Subcutaneous abdominal adipose tissue (tissue), 5 donors: ENCODE measurements around the gene ENDOU.

Experiments
- H3K27ac ChIP-seq: one replicate; pipeline ENCODE4 v1.7.0; 2013; ENCODE audit warnings: low read depth, mild to moderate bottlenecking, inconsistent platforms, low read length, moderate library complexity
- H3K27me3 ChIP-seq, 5 donors: one replicate each; pipeline ENCODE4 v1.7.0; 2013; ENCODE audit warnings: low read length in 5 of 5, inconsistent platforms in 1 of 5; ENCODE audit not compliant: control insufficient read depth in 5 of 5, insufficient read depth in 4 of 5
- H3K36me3 ChIP-seq, 5 donors: one replicate each; pipeline ENCODE4 v1.7.0; 2013; ENCODE audit warnings: low read length in 5 of 5; ENCODE audit not compliant: control insufficient read depth in 5 of 5, insufficient read depth in 5 of 5
- H3K4me1 ChIP-seq, 5 donors: one replicate each; pipeline ENCODE4 v1.7.0; 2013; ENCODE audit warnings: low read length in 5 of 5, mild to moderate bottlenecking in 3 of 5, moderate library complexity in 1 of 5; ENCODE audit not compliant: control insufficient read depth in 5 of 5, insufficient read depth in 5 of 5
- H3K4me3 ChIP-seq, 5 donors: one replicate each; pipeline ENCODE4 v1.7.0; 2013; ENCODE audit warnings: low read length in 5 of 5, low read depth in 1 of 5
- H3K9ac ChIP-seq, 5 donors: one replicate each; pipeline ENCODE4 v1.7.0; 2013; ENCODE audit warnings: low read length in 5 of 5, mild to moderate bottlenecking in 4 of 5, moderate library complexity in 3 of 5
- H3K9me3 ChIP-seq, 5 donors: one replicate each; pipeline ENCODE4 v1.7.0; 2013; ENCODE audit warnings: low read length in 5 of 5; ENCODE audit not compliant: control insufficient read depth in 5 of 5
- donor health status: healthy.
- donor health status: healthy.
- donor health status: healthy.
- donor health status: healthy.
- donor health status: healthy.

The ENDOU gene

GRCh38 chr12:47745485-47746041 is 20.3 kb upstream of the ENDOU start:
- no peak overlapping the region for H3K4me3 ChIP-seq
- H3K4me1 ChIP-seq = peaks cover 4 to 39% (median 11%) of the 10 kb centered on the region in 5 donors
- peaks cover 0 to 69% (median 49%) of the 10 kb centered on the region in 5 donors for H3K36me3 ChIP-seq
- H3K9me3 ChIP-seq = no peaks in the 10 kb centered on the region
- peaks cover 0 to 7% (median 0%) of the 10 kb centered on the region in 5 donors for H3K27me3 ChIP-seq
- H3K27ac ChIP-seq = no peak overlapping the region
- no peak overlapping the region for H3K9ac ChIP-seq

GRCh38 chr12:47744778-47745436 is 19.6 kb upstream of the ENDOU start:
- Histone ChIP-seq H3K27me3 (peaks cover 0 to 7% (median 0%) of the 10 kb centered on the region in 5 donors), H3K4me3 (no peak overlapping the region), H3K4me1 (peaks cover 7 to 39% (median 16%) of the 10 kb centered on the region in 5 donors), H3K27ac (no peak overlapping the region), H3K9ac (no peak overlapping the region), H3K36me3 (peaks cover 0 to 62% (median 42%) of the 10 kb centered on the region in 5 donors), H3K9me3 (no peaks in the 10 kb centered on the region)

DNA sequence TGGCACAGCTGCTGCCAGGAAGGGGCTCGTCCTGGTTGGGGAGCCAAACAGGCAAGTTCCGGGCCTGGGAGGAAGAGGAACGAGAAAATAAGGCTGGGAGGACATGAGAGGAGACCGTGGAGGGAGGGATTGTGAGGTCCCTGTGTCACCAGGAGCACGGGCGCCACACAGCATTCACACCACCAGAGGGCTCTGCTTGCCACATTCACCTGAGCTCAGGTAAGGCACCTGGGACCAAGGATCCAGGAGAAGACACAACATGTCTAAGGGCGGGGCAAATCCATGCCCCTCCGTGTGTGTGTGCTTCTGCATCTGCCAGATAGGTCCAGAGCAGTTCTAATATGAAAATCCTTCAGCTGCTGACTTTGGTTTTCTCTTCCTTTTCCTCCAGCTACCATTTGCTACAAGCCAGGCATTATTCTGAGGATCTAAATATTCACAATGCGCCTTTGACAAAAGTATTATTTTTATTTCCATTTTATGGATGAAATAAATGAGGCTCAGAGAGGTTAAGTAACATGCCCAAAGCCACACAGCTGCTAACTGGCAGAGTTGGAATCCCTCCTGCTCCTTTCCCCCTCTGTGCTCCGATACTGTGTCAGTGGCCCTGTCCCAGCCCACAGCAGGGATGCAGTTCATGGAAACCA is 18.8 kb upstream of the ENDOU start:
- no peaks in the 10 kb centered on the region for H3K9me3 ChIP-seq
- peaks cover 0 to 58% (median 36%) of the 10 kb centered on the region in 5 donors for H3K36me3 ChIP-seq
- no peak overlapping the region for H3K4me3 ChIP-seq
- peaks cover 0 to 7% (median 0%) of the 10 kb centered on the region in 5 donors for H3K27me3 ChIP-seq
- peaks cover 7 to 43% (median 23%) of the 10 kb centered on the region in 5 donors for H3K4me1 ChIP-seq
- H3K27ac ChIP-seq = no peak overlapping the region
- no peak overlapping the region for H3K9ac ChIP-seq

DNA sequence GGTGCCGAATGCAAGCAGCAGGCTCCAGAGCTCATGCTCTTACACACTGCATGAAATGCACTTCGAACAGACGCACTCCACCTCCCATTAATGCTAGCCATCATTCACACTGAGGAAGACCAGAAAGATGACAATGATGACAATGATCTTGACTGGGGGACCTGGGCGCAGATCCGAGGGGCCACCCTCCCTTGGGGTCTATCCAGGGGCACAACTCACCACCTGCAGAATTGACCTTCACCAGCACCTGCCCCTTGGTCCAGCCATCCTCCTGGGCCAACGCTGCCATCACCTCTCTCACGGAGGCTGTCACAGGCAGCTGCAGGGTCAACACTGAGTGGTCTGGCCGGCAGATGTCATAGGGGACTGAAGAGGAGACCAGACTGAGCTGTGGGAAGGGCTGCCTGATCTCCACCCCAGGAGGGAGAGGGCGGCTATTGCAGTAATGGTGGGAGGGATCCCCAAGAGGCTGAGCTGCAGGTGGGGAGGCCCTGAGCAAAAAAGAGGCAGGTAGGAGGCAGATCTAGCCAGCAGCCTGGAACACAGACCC is 18.1 kb upstream of the ENDOU start:
- Histone ChIP-seq H3K27me3 (peaks cover 0 to 7% (median 0%) of the 10 kb centered on the region in 5 donors), H3K9ac (no peak overlapping the region), H3K4me1 (peaks cover 7 to 50% (median 24%) of the 10 kb centered on the region in 5 donors), H3K36me3 (peaks cover 0 to 56% (median 34%) of the 10 kb centered on the region in 5 donors), H3K27ac (no peak overlapping the region), H3K4me3 (no peak overlapping the region), H3K9me3 (no peaks in the 10 kb centered on the region)

- no peak overlapping the region for H3K9ac ChIP-seq
These were observed 17.0 kb upstream of the ENDOU start for GRCh38 chr12:47742253-47742825.

GRCh38 chr12:47741340-47741703 is 16.0 kb upstream of the ENDOU start:
- Histone ChIP-seq H3K27ac (no peak overlapping the region), H3K9me3 (no peaks in the 10 kb centered on the region), H3K4me1 (peaks cover 11 to 71% (median 39%) of the 10 kb centered on the region in 5 donors), H3K36me3 (peaks cover 0 to 39% (median 13%) of the 10 kb centered on the region in 5 donors), H3K4me3 (no peak overlapping the region), H3K27me3 (peaks cover 0 to 3% (median 0%) of the 10 kb centered on the region in 5 donors), H3K9ac (no peak overlapping the region)

More at GRCh38 chr12:47742253-47742825, 17.0 kb upstream of the ENDOU start:
- Histone ChIP-seq H3K27ac (no peak overlapping the region), H3K9me3 (no peaks in the 10 kb centered on the region), H3K36me3 (peaks cover 0 to 49% (median 24%) of the 10 kb centered on the region in 5 donors), H3K27me3 (peaks cover 0 to 7% (median 0%) of the 10 kb centered on the region in 5 donors), H3K4me1 (peaks cover 8 to 61% (median 29%) of the 10 kb centered on the region in 5 donors), H3K4me3 (no peak overlapping the region)

DNA sequence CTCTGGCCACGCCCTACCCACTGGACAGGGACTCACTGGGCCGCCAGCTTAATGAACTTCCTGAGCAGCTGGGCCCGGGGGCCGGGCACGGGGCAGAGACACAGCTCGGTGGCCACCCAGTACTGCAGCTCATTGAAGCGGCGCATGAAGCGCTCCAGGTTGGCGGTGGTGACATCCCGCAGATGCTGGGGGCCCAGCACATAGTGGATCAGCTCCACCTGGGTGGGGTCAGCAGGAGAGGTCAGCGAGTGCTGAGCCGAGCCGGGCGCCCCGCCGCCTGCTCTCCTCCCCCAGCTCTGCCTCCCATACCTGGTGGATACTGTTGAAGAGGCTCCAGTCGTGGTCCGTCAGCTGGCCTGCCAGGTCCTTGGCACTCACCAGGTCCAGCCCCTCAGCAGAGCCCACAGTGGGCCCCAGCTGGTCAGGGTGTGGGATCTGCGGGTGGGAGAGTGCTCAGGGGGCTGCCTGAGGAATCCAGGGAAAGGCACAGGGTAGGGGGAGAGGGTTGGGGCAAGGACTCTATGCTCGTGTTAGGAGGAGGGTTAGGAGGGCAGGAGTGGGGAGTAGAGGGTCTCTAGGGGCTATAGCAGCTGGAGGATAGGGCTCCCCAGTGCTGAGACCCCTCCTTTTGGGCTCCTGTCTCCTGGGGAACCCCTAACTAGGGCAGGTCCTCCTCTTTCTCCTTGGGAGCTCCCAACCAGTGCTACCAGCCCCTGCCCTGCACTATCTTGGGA is 15.5 kb upstream of the ENDOU start:
- peaks cover 17 to 76% (median 44%) of the 10 kb centered on the region in 5 donors for H3K4me1 ChIP-seq
- H3K27ac ChIP-seq = peak overlapping the region; percentile 57
- H3K9ac ChIP-seq = peak overlapping the region in 2 of 5 donors; percentile 23 to 39

DNA sequence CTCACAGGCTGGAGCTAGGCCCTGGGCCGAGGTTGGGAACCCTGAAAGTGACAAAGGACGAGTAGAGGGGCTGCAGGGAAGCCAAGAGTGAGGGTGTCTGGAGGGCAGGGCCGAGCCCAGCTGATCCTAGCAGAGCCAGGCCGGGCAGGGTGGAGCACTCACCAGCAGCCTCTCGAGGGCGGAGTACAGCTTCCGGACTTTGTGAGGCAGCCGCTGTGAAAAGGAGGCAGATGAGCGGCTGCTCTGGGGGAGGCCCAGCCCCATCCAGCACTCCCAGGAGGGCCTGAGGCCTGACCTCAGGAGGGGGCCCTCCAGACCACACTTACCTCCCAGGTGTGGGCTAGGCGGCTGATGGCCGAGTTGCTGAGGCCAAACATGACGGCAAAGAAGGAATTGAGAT is 14.7 kb upstream of the ENDOU start:
- H3K4me1 ChIP-seq = peaks cover 20 to 84% (median 52%) of the 10 kb centered on the region in 5 donors
- H3K27ac ChIP-seq = no peak overlapping the region

More for the DNA sequence above, 15.5 kb upstream of the ENDOU start:
- Histone ChIP-seq H3K36me3 (peaks cover 0 to 33% (median 11%) of the 10 kb centered on the region in 5 donors), H3K4me3 (no peak overlapping the region), H3K27me3 (peaks cover 0 to 3% (median 0%) of the 10 kb centered on the region in 5 donors), H3K9me3 (no peaks in the 10 kb centered on the region)

DNA sequence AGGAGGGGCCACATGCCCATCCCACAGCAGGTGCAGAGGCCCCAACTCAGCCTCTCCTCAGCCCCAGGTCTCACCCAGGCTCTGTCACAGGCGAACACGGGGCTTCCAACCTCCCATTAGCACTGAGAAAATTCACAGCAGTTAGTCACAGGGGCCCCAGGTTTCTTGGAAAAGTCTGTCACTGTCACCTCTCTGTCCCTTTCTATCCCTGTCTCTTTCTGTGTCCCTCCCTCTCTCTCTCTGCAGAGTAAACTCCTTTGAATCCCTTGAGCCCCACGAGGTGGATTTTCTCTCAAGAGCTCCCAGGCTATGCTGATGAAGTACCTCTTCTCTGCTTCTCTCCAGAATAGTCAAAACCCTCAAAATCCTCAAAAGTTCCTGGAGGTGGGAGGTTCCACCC is 14.0 kb upstream of the ENDOU start:
- no peak overlapping the region for H3K27ac ChIP-seq
- H3K27me3 ChIP-seq = peaks cover 0 to 3% (median 0%) of the 10 kb centered on the region in 5 donors
- peaks cover 0 to 23% (median 11%) of the 10 kb centered on the region in 5 donors for H3K36me3 ChIP-seq
- H3K4me3 ChIP-seq = no peak overlapping the region
- no peaks in the 10 kb centered on the region for H3K9me3 ChIP-seq
- no peak overlapping the region for H3K9ac ChIP-seq
- peaks cover 20 to 91% (median 59%) of the 10 kb centered on the region in 5 donors for H3K4me1 ChIP-seq

More for the DNA sequence above, 14.7 kb upstream of the ENDOU start:
- peak overlapping the region in 1 of 5 donors; percentile 23 for H3K9ac ChIP-seq
- H3K4me3 ChIP-seq = no peak overlapping the region
- H3K36me3 ChIP-seq = peaks cover 0 to 27% (median 11%) of the 10 kb centered on the region in 5 donors
- H3K27me3 ChIP-seq = peaks cover 0 to 3% (median 0%) of the 10 kb centered on the region in 5 donors
- no peaks in the 10 kb centered on the region for H3K9me3 ChIP-seq
